ENCODE measurements around the gene WNT7B.

DNA sequence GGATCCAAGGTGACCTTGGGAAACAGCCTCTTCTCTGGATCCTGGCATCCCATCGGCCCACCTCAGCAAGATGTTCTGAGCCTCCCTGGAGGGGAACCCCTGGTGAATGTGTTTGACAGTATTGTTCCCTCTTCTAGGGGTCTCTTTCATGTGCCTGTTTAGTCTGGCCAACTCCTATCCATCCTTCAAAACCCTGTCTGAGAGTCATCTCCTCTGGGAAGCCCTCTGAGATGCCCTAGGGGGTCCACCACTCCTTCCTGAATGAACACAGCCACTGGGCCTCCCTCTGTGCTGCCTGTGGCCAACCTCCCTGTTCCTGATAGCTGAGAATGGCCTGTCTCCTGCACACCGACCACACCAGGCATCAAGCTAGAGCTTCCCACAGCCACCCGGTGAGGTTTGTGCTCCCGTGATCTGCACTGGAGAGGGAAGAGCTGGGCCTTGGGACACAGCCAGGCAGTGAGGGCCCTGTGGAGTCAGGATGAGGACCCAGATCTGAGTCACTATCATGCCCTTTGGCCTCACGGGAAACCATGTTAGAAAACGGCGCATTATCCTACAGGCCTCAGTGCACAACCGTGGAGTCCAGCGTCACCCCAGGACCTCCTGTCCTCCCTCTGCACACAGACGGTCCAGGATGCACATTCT lies 8.8 kb downstream of the WNT7B start:
- TF ChIP-seq, protein P1, sequence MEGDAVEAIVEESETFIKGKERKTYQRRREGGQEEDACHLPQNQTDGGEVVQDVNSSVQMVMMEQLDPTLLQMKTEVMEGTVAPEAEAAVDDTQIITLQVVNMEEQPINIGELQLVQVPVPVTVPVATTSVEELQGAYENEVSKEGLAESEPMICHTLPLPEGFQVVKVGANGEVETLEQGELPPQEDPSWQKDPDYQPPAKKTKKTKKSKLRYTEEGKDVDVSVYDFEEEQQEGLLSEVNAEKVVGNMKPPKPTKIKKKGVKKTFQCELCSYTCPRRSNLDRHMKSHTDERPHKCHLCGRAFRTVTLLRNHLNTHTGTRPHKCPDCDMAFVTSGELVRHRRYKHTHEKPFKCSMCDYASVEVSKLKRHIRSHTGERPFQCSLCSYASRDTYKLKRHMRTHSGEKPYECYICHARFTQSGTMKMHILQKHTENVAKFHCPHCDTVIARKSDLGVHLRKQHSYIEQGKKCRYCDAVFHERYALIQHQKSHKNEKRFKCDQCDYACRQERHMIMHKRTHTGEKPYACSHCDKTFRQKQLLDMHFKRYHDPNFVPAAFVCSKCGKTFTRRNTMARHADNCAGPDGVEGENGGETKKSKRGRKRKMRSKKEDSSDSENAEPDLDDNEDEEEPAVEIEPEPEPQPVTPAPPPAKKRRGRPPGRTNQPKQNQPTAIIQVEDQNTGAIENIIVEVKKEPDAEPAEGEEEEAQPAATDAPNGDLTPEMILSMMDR (conservative IDR thresholded peaks at IDR 0.05; ENCODE audit: low read length): no peak
- TF ChIP-seq EZH2phosphoT487 (IDR thresholded peaks at IDR 0.05; ENCODE audit: borderline replicate concordance): no peak

Measured in Loucy (cell line).